ENCODE results near the gene NPAS3.

DNA sequence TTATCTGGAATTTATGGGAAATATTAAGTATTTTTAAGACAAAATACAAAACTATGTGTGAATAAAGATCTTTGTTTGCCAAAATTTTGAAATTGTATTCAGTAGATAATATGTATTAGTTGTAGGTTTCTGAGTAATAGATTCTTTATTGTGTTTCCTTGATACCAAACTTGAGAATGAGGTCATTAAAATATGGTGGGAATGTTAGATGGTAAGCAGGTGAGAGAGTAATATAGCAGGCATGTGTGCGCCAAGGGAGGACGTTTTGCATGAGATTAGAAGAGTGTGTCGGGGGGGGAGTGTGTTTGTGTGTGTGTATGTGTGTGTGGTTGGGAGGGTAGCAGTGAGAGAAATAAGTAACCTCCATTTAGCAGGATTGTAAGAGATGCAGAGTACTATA lies 376.5 kb downstream of the NPAS3 start:
- TF ChIP-seq POLR2A (IDR thresholded peaks at IDR 0.05) (no peak), CTCF (IDR thresholded peaks at IDR 0.05 in 8 of 11, conservative IDR thresholded peaks at IDR 0.05 in 3 of 11) (no peak)
